H1 (cell line): Measurements from ENCODE around the gene ARHGEF7. TPM values are rescaled to one million over a fixed set of nuclear protein-coding genes. Genes with fewer than 3 reads are reported as not detected.

Experiments
- CTCF ChIA-PET: fragments of 300-600 bp; sonication (Branson Sonifier 250); formaldehyde crosslinking; loops from one replicate; lab custom pipeline; 2021; ENCODE audit not compliant: partially characterized antibody; lab: Charles Lee
- POLR2A ChIA-PET: fragments of 300-600 bp; sonication (Branson Sonifier 250); formaldehyde crosslinking; loops from one replicate; lab custom pipeline; 2021; ENCODE audit warnings: inconsistent platforms; ENCODE audit not compliant: partially characterized antibody; lab: Charles Lee
- DNase-seq, 2 experiments: peaks; one replicate each; pipeline versions ENCODE4 v3.0.0 to v3.0.0-alpha.2; 2010 to 2022; ENCODE audit warnings: low spot score in 2 of 2, low read depth in 1 of 2, mixed read lengths in 1 of 2
- FAIRE-seq: peaks from 2 replicates; lab custom pipeline; 2011; peaks lifted over from hg19 to GRCh38; lab: Jason Lieb, UNC
- H2AFZ ChIP-seq: 2 replicates; pipeline ENCODE4 v1.8.1; 2012; ENCODE audit warnings: low read length, inconsistent platforms
- H2AK5ac ChIP-seq: 2 replicates; pipeline ENCODE4 v1.6.1; 2013; ENCODE audit warnings: low read depth, low read length
- H2BK120ac ChIP-seq: replicated peaks from 2 replicates; pipeline ENCODE3; 2013; ENCODE audit warnings: low read depth, low read length, inconsistent platforms
- H2BK12ac ChIP-seq: 2 replicates; pipeline ENCODE4 v1.6.1; 2013; ENCODE audit warnings: low read depth, low read length
- H2BK15ac ChIP-seq: 2 replicates; pipeline ENCODE4 v1.6.1; 2013; ENCODE audit warnings: low read length
- H2BK20ac ChIP-seq: 2 replicates; pipeline ENCODE4 v1.6.1; 2013; ENCODE audit warnings: low read length
- H2BK5ac ChIP-seq: 2 replicates; pipeline ENCODE4 v1.6.1; 2013; ENCODE audit warnings: low read depth, low read length
- H3K14ac ChIP-seq: 2 replicates; pipeline ENCODE4 v1.6.1; 2013; ENCODE audit warnings: inconsistent platforms; ENCODE audit not compliant: insufficient read length
- H3K18ac ChIP-seq: 2 replicates; pipeline ENCODE4 v1.6.1; 2013; ENCODE audit warnings: low read length; ENCODE audit errors: extremely low read depth
- H3K23ac ChIP-seq: 2 replicates; pipeline ENCODE4 v1.6.1; 2013; ENCODE audit warnings: inconsistent platforms; ENCODE audit not compliant: insufficient read length
- H3K23me2 ChIP-seq: 2 replicates; pipeline ENCODE4 v1.6.1; 2013; ENCODE audit warnings: low read depth, low read length
- H3K27ac ChIP-seq: 2 replicates; pipeline ENCODE4 v1.6.1; 2011; ENCODE audit warnings: low read depth, low read length, inconsistent platforms
- H3K27me3 ChIP-seq, 4 experiments: replicated peaks in 1 of 4; 1 replicate in 1 of 4; 2 replicates in 3 of 4; pipeline versions ENCODE4 v1.6.1 to v1.8.1; 2011 to 2013; ENCODE audit warnings: low read length in 3 of 4, mild to moderate bottlenecking in 3 of 4, inconsistent platforms in 2 of 4, mixed read lengths in 2 of 4, moderate library complexity in 1 of 4; ENCODE audit not compliant: control insufficient read depth in 3 of 4, insufficient read depth in 3 of 4; ENCODE audit errors: extremely low read depth in 1 of 4
- H3K36me3 ChIP-seq, 4 experiments: 2 replicates each; pipeline versions ENCODE4 v1.6.1 to v1.8.1; 2011 to 2013; ENCODE audit warnings: mild to moderate bottlenecking in 4 of 4, low read length in 3 of 4, moderate library complexity in 2 of 4, control low read depth in 1 of 4, inconsistent platforms in 1 of 4; ENCODE audit not compliant: insufficient read depth in 4 of 4, control insufficient read depth in 2 of 4
- H3K4ac ChIP-seq: replicated peaks from 2 replicates; pipeline ENCODE3; 2013; ENCODE audit warnings: low read length, low read depth, mixed read lengths, inconsistent platforms; ENCODE audit not compliant: insufficient read length
- H3K4me1 ChIP-seq, 4 experiments: replicated peaks in 1 of 4; 1 replicate in 1 of 4; 2 replicates in 3 of 4; pipeline versions ENCODE4 v1.6.1 to v1.8.1; 2011 to 2013; ENCODE audit warnings: low read length in 3 of 4, inconsistent platforms in 2 of 4, mixed read lengths in 1 of 4; ENCODE audit not compliant: insufficient read depth in 4 of 4, control insufficient read depth in 3 of 4
- H3K4me2 ChIP-seq, 2 experiments: 2 replicates each; pipeline versions ENCODE4 v1.6.1 to v1.8.1; 2011 to 2013; ENCODE audit warnings: low read depth in 2 of 2, low read length in 2 of 2, control low read depth in 1 of 2, inconsistent platforms in 1 of 2, mild to moderate bottlenecking in 1 of 2; ENCODE audit not compliant: insufficient read depth in 1 of 2
- H3K4me3 ChIP-seq, 4 experiments: fragments of 200-600, 300-600 bp in 1 of 4; sonication (generic), shearing (Covaris generic), sonication (Bioruptor Twin) in 1 of 4; 2 replicates each; pipeline versions ENCODE4 v1.5.1 to v1.8.1; 2011 to 2016; ENCODE audit warnings: low read length in 4 of 4, low read depth in 3 of 4, control low read depth in 2 of 4, inconsistent platforms in 2 of 4, mild to moderate bottlenecking in 2 of 4, mixed read lengths in 1 of 4, moderate library complexity in 1 of 4; ENCODE audit not compliant: insufficient read depth in 2 of 4; ENCODE audit errors: extremely low read depth in 1 of 4
- H3K56ac ChIP-seq: replicated peaks from 2 replicates; pipeline ENCODE3; 2013; ENCODE audit warnings: low read depth, mild to moderate bottlenecking, mixed read lengths, low read length, inconsistent platforms; ENCODE audit not compliant: insufficient read length
- H3K79me1 ChIP-seq: 2 replicates; pipeline ENCODE4 v1.6.1; 2013; ENCODE audit warnings: low read depth, low read length, control low read depth
- H3K79me2 ChIP-seq, 2 experiments: 2 replicates each; pipeline versions ENCODE4 v1.6.1 to v1.8.1; 2012 to 2013; ENCODE audit warnings: low read length in 2 of 2, mild to moderate bottlenecking in 2 of 2, inconsistent platforms in 1 of 2; ENCODE audit not compliant: insufficient read depth in 2 of 2, control insufficient read depth in 1 of 2
- H3K9ac ChIP-seq, 4 experiments: replicated peaks in 1 of 4; 1 replicate in 1 of 4; 2 replicates in 3 of 4; pipeline versions ENCODE4 v1.6.1 to v1.8.1; 2011 to 2013; ENCODE audit warnings: low read depth in 3 of 4, low read length in 3 of 4, control low read depth in 2 of 4, mild to moderate bottlenecking in 2 of 4, moderate library complexity in 2 of 4, inconsistent platforms in 1 of 4; ENCODE audit errors: extremely low read depth in 1 of 4
- H3K9me3 ChIP-seq, 2 experiments: 2 replicates each; pipeline versions ENCODE4 v1.6.1 to v1.8.1; 2012 to 2013; ENCODE audit warnings: mild to moderate bottlenecking in 2 of 2, moderate library complexity in 2 of 2, control low read depth in 1 of 2, inconsistent platforms in 1 of 2, low read depth in 1 of 2, low read length in 1 of 2, mixed read lengths in 1 of 2; ENCODE audit not compliant: insufficient read depth in 2 of 2
- H4K20me1 ChIP-seq, 2 experiments: replicated peaks in 1 of 2; 2 replicates each; pipeline versions ENCODE3 to v1.8.1; 2011 to 2013; ENCODE audit warnings: inconsistent platforms in 2 of 2, low read length in 2 of 2, mild to moderate bottlenecking in 1 of 2; ENCODE audit not compliant: insufficient read depth in 2 of 2, control insufficient read depth in 1 of 2
- H4K5ac ChIP-seq: 2 replicates; pipeline ENCODE4 v1.6.1; 2013; ENCODE audit warnings: low read length, low read depth, mixed read lengths, inconsistent platforms; ENCODE audit not compliant: insufficient read length
- H4K8ac ChIP-seq: 2 replicates; pipeline ENCODE4 v1.8.0; 2013; ENCODE audit warnings: mild to moderate bottlenecking, moderate library complexity, low read length, inconsistent platforms; ENCODE audit not compliant: insufficient read depth; ENCODE audit errors: extremely low read depth
- H4K91ac ChIP-seq: replicated peaks from 2 replicates; pipeline ENCODE3; 2013; ENCODE audit warnings: low read length, mixed read lengths, inconsistent platforms; ENCODE audit not compliant: insufficient read length
- CHD2 ChIP-seq: IDR thresholded peaks from 2 replicates; pipeline ENCODE4 v1.6.1; 2012; ENCODE audit warnings: low read length, improper control_type of control experiment
- JUND ChIP-seq: IDR thresholded peaks from 2 replicates; pipeline ENCODE4 v1.6.1; 2011; ENCODE audit warnings: mild to moderate bottlenecking, improper control_type of control experiment, low read length
- KDM4A ChIP-seq: IDR thresholded peaks from one replicate; pipeline ENCODE4 v1.7.1; 2012; ENCODE audit warnings: low read depth, mild to moderate bottlenecking, moderate library complexity, low read length, inconsistent platforms; ENCODE audit not compliant: severe bottlenecking
- NRF1 ChIP-seq: IDR thresholded peaks from 2 replicates; pipeline ENCODE4 v1.6.1; 2011; ENCODE audit warnings: mild to moderate bottlenecking, low read depth, low read length, improper control_type of control experiment
- RAD21 ChIP-seq, 2 experiments: IDR thresholded peaks in 1 of 2; conservative IDR thresholded peaks in 1 of 2; 2 replicates each; pipeline ENCODE4 v1.6.1; 2011; ENCODE audit warnings: low read depth in 2 of 2, low read length in 2 of 2, improper control_type of control experiment in 1 of 2, inconsistent platforms in 1 of 2, mild to moderate bottlenecking in 1 of 2, moderate library complexity in 1 of 2
- RBBP5 ChIP-seq: IDR thresholded peaks from 2 replicates; pipeline ENCODE4 v1.7.1; 2012; ENCODE audit warnings: low read depth, mild to moderate bottlenecking, inconsistent platforms, low read length, moderate library complexity, borderline replicate concordance
- SIRT6 ChIP-seq: IDR thresholded peaks from one replicate; pipeline ENCODE4 v1.7.1; 2012; ENCODE audit warnings: low read length, inconsistent platforms
- SRF ChIP-seq: IDR thresholded peaks from 2 replicates; pipeline ENCODE4 v1.6.1; 2011; ENCODE audit warnings: mild to moderate bottlenecking, low read depth, low read length, moderate library complexity
- ZNF274 ChIP-seq: IDR thresholded peaks from 2 replicates; pipeline ENCODE4 v1.7.0; 2012; ENCODE audit warnings: low read length, borderline replicate concordance; ENCODE audit errors: extremely low read depth
- polyA plus RNA-seq, 7 experiments: library from polyadenylated mRNA; depleted of rRNA in 3 of 7; stranded (reverse) in 5 of 7; unstranded in 2 of 7; fragments of >200 nt in 5 of 7; fragments of 200-250 nt in 2 of 7; gene quantifications; 1 replicate in 5 of 7; 2 replicates in 1 of 7; 4 replicates in 1 of 7; pipeline versions ENCODE4 v1.2.1 to v1.2.3, GENCODE V29; 2011 to 2013; ENCODE audit warnings: missing spikeins in 2 of 7, mixed read lengths in 2 of 7
- total RNA-seq: library from RNA; stranded (reverse); fragmentation: NEBNext Ultra II Directional; extraction: Animal tissue kit (Norgen Biotek cat#: 25700); gene quantifications from 2 replicates; pipeline ENCODE4 v1.2.1, GENCODE V29; 2021

The ARHGEF7 gene
- total and polyA plus RNA-seq, 2 of the 8 experiments (the other 6 are each of a cell fraction or from before 2014, with no cell fraction given) = 26.2 to 56.5 TPM

- no peak overlapping the region for H2AK5ac ChIP-seq
- H3K9ac ChIP-seq = no peak overlapping the region
- no peaks in the 10 kb centered on the region for H3K9me3 ChIP-seq
- no peak for DNase-seq
- no peak overlapping the region for H2BK5ac ChIP-seq
- H4K91ac ChIP-seq = no peak overlapping the region
- H3K27ac ChIP-seq = no peak overlapping the region
- H4K8ac ChIP-seq = no peak overlapping the region
- CTCF ChIA-PET = interaction anchor here (0.7 to 1.3 kb wide), 2 partner anchors 168 to 179 kb away, joined by 3 read pairs; no protein-coding TSS in a partner anchor
- peaks cover 3 to 4% (median 3%) of the 10 kb centered on the region in 4 experiments; a peak in 1 of 8 replicates for H3K36me3 ChIP-seq
- H3K23me2 ChIP-seq = no peaks in the 10 kb centered on the region
- H3K56ac ChIP-seq = no peak overlapping the region
- TF ChIP-seq ZNF274 (no peak), NRF1 (no peak), SRF (no peak), KDM4A (no peak), RBBP5 (no peak), RAD21 (IDR thresholded peaks at IDR 0.05 in 1 of 2, conservative IDR thresholded peaks at IDR 0.05 in 1 of 2; ENCODE audit: low read depth in 2 of 2, low read length in 2 of 2) (no peak), CHD2 (no peak), JUND (no peak), SIRT6 (no peak)
- no peak overlapping the region for H2BK120ac ChIP-seq
- no peak overlapping the region for H3K23ac ChIP-seq
- no peak overlapping the region for H2BK20ac ChIP-seq
- POLR2A ChIA-PET = no interaction called here
- H3K4ac ChIP-seq = no peak overlapping the region
- no peak overlapping the region for H2BK12ac ChIP-seq
- peaks cover under 1% of the 10 kb centered on the region; the same call in 1 of the 2 replicates for H3K79me1 ChIP-seq
- H2BK15ac ChIP-seq = no peak overlapping the region
- no peak overlapping the region for H3K4me3 ChIP-seq
- no peak overlapping the region for H2AFZ ChIP-seq
- H4K5ac ChIP-seq = no peak overlapping the region
- peaks cover 0 to 9% (median 5%) of the 10 kb centered on the region in 4 experiments; a peak in 4 of 7 replicates for H3K4me1 ChIP-seq
- no peak for FAIRE-seq
- peaks cover 3 to 7% of the 10 kb centered on the region in 2 experiments for H4K20me1 ChIP-seq
- H3K27me3 ChIP-seq = no peaks in the 10 kb centered on the region
- H3K4me2 ChIP-seq = no peak overlapping the region
- peaks cover 0 to 7% of the 10 kb centered on the region in 2 experiments; a peak in 1 of 4 replicates for H3K79me2 ChIP-seq
- H3K18ac ChIP-seq = no peak overlapping the region
- no peak overlapping the region for H3K14ac ChIP-seq
Observed at GRCh38 chr13:111261326-111261725, 146.2 kb downstream of the ARHGEF7 start.
